ENCODE data around the gene ENTPD8.

GRCh38 chr9:137456864-137457405 is 15.8 kb upstream of the ENTPD8 start:
- TF ChIP-seq POLR2AphosphoS5 (IDR thresholded peaks at IDR 0.05; ENCODE audit: low read depth, low read length) (no peak), POLR2A (IDR thresholded peaks at IDR 0.05; ENCODE audit: low read depth, low read length) (no peak), TAF1 (IDR thresholded peaks at IDR 0.05; ENCODE audit: borderline replicate concordance, low read depth, low read length) (no peak)

Measured in GM12892 (cell line).